GM21367 (cell line): ENCODE results near the gene IFNA21.
A peak's percentile ranks its signal among the peaks of the same experiment; 100 is the strongest.
"Not testable (repeated sequence)": the region's sequence is repeated elsewhere in the genome, so short reads cannot be mapped to it uniquely, and the experiment has no call there.

Source experiments
- ATAC-seq: cut with Tn5 transposase; IDR thresholded peaks from one replicate; pipeline ENCODE4 v1.9.1; 2021; ENCODE audit not compliant: unreplicated experiment

Gene IFNA21

DNA sequence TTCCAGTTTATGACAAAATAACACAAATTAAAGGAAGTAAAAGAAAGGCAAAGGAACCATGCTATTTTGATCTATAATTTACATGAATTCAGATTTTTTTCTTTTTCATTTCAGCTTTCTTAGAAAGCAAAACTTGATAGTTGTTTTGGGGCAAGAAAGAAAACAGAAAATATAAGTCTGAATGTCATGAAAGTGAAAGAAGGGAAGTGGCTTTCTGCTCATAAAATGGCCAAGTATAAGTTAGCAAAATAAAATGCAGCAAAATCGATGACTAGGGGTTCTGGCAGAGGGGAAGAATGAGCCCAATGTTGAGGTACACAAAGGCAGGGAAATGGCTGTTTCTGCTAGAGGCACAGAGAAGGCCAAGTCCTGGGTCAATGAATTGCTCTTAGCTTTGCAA lies 21.9 kb downstream of the IFNA21 start:
- ATAC-seq: peak; percentile 78

DNA sequence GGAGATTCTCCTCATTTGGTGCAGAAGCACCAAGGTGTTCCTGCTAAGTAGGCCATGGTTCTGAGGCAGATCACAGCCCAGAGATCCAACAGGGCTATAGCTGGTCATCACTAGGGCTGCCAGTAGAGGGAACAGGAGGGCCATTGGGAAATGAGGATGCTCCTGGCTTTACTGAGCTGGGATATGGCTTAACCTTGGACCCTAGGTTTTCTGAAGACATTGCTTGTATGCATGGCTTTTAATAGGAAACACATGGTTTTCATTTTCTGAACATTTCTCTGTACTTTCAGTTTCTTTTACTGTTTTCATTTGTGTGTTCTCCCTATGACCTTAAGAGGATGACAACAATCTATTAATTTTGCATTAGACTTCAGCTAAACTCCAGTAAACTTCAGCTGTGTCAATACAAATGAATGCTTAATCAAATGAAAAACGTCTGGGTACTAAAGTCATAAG lies 25.0 kb downstream of the IFNA21 start, which contains the start of gene IFNW1:
Gene IFNW1 (minus strand): TSS at position 406 of the 456 bp plus-strand sequence. CDS start 262 bp downstream, at position 144.
- peak; percentile 63 for ATAC-seq

GRCh38 chr9:21137020-21137419 lies 29.4 kb downstream of the IFNA21 start:
- no peak for ATAC-seq

DNA sequence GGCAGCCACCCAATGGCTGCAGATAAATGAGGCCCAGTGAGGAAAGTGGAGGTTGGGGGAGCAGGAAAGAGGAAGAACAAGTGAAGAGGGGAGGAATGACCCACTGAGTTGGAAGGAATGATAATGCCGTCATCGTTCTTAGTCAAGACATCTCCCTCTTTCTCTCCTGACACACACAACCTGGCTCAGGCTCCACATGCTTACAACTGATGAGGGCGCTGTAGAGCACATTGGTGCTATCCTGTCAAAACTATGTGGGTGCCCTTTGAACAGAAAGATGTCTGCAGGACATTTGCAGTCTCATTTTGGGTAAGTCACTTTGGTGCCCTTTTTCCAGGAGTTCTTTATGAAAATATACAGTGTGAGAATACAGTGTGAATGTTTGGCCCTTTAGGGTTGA lies 30.7 kb downstream of the IFNA21 start:
- no peak for ATAC-seq

DNA sequence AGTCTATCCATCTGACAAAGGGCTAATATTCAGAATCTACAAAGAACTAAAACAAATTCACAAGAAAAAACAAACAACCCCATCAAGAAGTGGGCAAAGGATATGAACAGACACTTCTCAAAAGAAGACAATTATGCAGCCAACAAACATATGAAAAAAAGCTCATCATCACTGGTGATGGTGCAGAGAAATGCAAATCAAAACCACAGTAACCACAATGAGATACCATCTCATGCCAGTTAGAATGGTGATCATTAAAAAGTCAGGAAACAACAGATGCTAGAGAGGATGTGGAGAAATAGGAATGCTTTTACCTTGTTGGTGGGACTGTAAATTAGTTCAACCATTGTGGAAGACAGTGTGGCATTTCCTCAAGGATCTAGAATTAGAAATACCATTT lies 38.3 kb downstream of the IFNA21 start:
- not testable (repeated sequence) for ATAC-seq

DNA sequence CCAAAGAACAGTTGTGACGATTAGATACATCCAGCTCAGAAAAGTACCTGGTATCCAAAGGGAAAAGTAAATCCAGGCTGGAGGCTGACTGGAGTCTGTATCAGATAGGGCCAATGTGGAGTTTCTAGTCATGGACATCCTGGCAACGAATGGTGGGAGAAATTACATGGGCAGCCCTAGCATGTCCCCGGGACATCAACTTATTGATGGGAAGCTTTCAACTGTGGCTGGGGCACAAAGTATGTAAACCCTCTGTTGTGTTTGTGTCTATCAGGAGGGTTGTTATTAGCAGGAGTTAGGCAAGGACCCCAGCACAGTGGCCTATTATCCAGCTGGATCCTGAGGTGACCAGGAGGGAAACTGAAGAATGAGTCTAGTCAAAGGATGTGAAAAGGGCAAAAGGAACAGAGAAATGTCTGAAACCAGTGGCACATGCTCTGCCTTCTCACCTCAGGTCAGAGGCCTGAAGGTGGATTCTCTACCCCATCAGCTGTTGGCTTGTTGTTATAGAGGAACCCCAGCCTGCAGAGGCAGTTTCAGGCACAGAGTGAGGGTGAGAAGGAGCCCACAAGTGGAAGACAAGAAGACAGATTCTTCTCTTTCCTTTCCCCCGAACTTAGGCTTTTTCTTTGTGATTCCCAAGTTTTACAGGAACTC lies 44.7 kb downstream of the IFNA21 start:
- ATAC-seq: peak; percentile 98

- ATAC-seq: no peak
Measured at GRCh38 chr9:21121079-21121478, 45.4 kb downstream of the IFNA21 start.

GRCh38 chr9:21119093-21119770 lies 47.2 kb downstream of the IFNA21 start:
- ATAC-seq: no peak
